ENCODE measurements around the gene ZNF792. TPM values are rescaled to one million over a fixed set of nuclear protein-coding genes. Genes with fewer than 3 reads are reported as not detected.
"Not testable (repeated sequence)": the region's sequence is repeated elsewhere in the genome, so short reads cannot be mapped to it uniquely, and the experiment has no call there.

ZNF792 gene
- total RNA-seq, 1 donor from 2014 or later, result 3.3 TPM

- no peak for DNase-seq (ENCODE audit: low read depth)
- H3K4me3 ChIP-seq (ENCODE audit: low read depth, low read length), result no peak overlapping the region
- no peak for TF ChIP-seq CTCF (conservative IDR thresholded peaks at IDR 0.05; ENCODE audit: low read depth, low read length)
These were observed 16.0 kb upstream of the ZNF792 start for GRCh38 chr19:34979819-34980640.

GRCh38 chr19:34976611-34977010 is 12.6 kb upstream of the ZNF792 start:
- no peak overlapping the region for H3K4me3 ChIP-seq (ENCODE audit: low read depth, low read length)
- DNase-seq (ENCODE audit: low read depth), result no peak
- TF ChIP-seq CTCF (conservative IDR thresholded peaks at IDR 0.05; ENCODE audit: low read depth, low read length), result no peak

GRCh38 chr19:34975056-34975455 is 11.0 kb upstream of the ZNF792 start:
- no peak overlapping the region for H3K4me3 ChIP-seq (ENCODE audit: low read depth, low read length)
- no peak for DNase-seq (ENCODE audit: low read depth)
- no peak for TF ChIP-seq CTCF (conservative IDR thresholded peaks at IDR 0.05; ENCODE audit: low read depth, low read length)

- TF ChIP-seq CTCF (conservative IDR thresholded peaks at IDR 0.05; ENCODE audit: low read depth, low read length), result no peak
- DNase-seq (ENCODE audit: low read depth), result no peak
- H3K4me3 ChIP-seq (ENCODE audit: low read depth, low read length), result no peak overlapping the region
These were observed 10.6 kb upstream of the ZNF792 start for GRCh38 chr19:34974646-34975045.

- H3K4me3 ChIP-seq (ENCODE audit: low read depth, low read length), result no peak overlapping the region
- TF ChIP-seq CTCF (conservative IDR thresholded peaks at IDR 0.05; ENCODE audit: low read depth, low read length), result no peak
- no peak for DNase-seq (ENCODE audit: low read depth)
These were observed 8.2 kb upstream of the ZNF792 start for GRCh38 chr19:34972163-34972705.

GRCh38 chr19:34970185-34970780 is 6.3 kb upstream of the ZNF792 start:
- H3K4me3 ChIP-seq (ENCODE audit: low read depth, low read length); DNase-seq (ENCODE audit: low read depth): not testable (repeated sequence)

GRCh38 chr19:34969721-34970120 is 5.7 kb upstream of the ZNF792 start:
- no peak for DNase-seq (ENCODE audit: low read depth)
- TF ChIP-seq CTCF (conservative IDR thresholded peaks at IDR 0.05; ENCODE audit: low read depth, low read length), result no peak
- no peak overlapping the region for H3K4me3 ChIP-seq (ENCODE audit: low read depth, low read length)

Data from epithelial cell of proximal tubule (primary cell).